Activated B cell treated with CpG ODN at 0.5 μM for 24 hours (primary cell): Measurements from ENCODE around the gene POLR3H. TPM values are rescaled to one million over a fixed set of nuclear protein-coding genes. Genes with fewer than 3 reads are reported as not detected.

Experiments
- ATAC-seq: fragments of 200-7000 bp; cut with Tn5 transposase; one replicate; pipeline ENCODE4 v1.10.0; 2021; ENCODE audit warnings: low read depth, mild to moderate bottlenecking, moderate library complexity
- CTCF ChIA-PET: fragments of 350-600 bp; sonication (Branson Sonifier 250); formaldehyde crosslinking; loops from one replicate; lab custom pipeline; 2021; ENCODE audit warnings: antibody characterized with exemption; lab: Charles Lee
- POLR2A ChIA-PET: fragments of 350-600 bp; sonication (Branson Sonifier 250); formaldehyde crosslinking; loops from one replicate; lab custom pipeline; 2021; ENCODE audit warnings: antibody characterized with exemption; lab: Charles Lee
- DNase-seq: peaks from one replicate; pipeline ENCODE4 v3.0.0; 2022
- H3K27ac Mint-ChIP-seq: one replicate; pipeline ENCODE4 v1.8.0; 2020; ENCODE audit warnings: mixed read lengths
- H3K27me3 Mint-ChIP-seq: one replicate; pipeline ENCODE4 v1.8.0; 2021; ENCODE audit warnings: mixed read lengths
- H3K36me3 Mint-ChIP-seq: one replicate; pipeline ENCODE4 v1.8.0; 2021; ENCODE audit warnings: low read depth, mixed read lengths
- H3K4me1 Mint-ChIP-seq: one replicate; pipeline ENCODE4 v1.8.0; 2021; ENCODE audit warnings: mixed read lengths
- H3K4me3 Mint-ChIP-seq: one replicate; pipeline ENCODE4 v1.8.0; 2020; ENCODE audit warnings: mild to moderate bottlenecking, mixed read lengths
- H3K9me3 Mint-ChIP-seq: one replicate; pipeline ENCODE4 v1.8.0; 2020; ENCODE audit warnings: mixed read lengths
- CTCF ChIP-seq: fragments of 200-600 bp; IDR thresholded peaks from one replicate; pipeline ENCODE4 v1.8.0; 2022; ENCODE audit warnings: antibody characterized with exemption, mild to moderate bottlenecking
- intact Hi-C: fragments of 100-400 bp; cut with micrococcal nuclease; formaldehyde crosslinking; loops from one replicate; pipeline ENCODE4 v1.15.1; 2024
- total RNA-seq: library from RNA; stranded (reverse); gene quantifications from 2 replicates; pipeline ENCODE4 v1.2.3, GENCODE V29; 2022

The POLR3H gene
- total RNA-seq, 1 donor from 2014 or later, result 43.9 TPM

GRCh38 chr22:41544671-41545476, 604 bp upstream of the POLR3H start:
- no peaks in the 10 kb centered on the region for H3K27me3 Mint-ChIP-seq
- CTCF ChIA-PET, result no interaction called here
- TF ChIP-seq CTCF, result no peak
- peak overlapping the region; percentile 86 for H3K27ac Mint-ChIP-seq
- peaks cover 10% of the 10 kb centered on the region for H3K36me3 Mint-ChIP-seq
- peaks cover 43% of the 10 kb centered on the region for H3K4me1 Mint-ChIP-seq
- no peaks in the 10 kb centered on the region for H3K9me3 Mint-ChIP-seq
- POLR2A ChIA-PET, result interaction anchor here (1.0 to 2.4 kb wide), 7 partner anchors 45 to 244 kb away, joined by 3 to 20 read pairs (median 10); partner anchors contain the start of genes ACO2, DESI1, PHF5A and PMM1
- no peak for ATAC-seq
- H3K4me3 Mint-ChIP-seq, result peak overlapping the region; percentile 96
- DNase-seq, result no peak
- intact Hi-C loops, result loop anchor here (1.0 to 5.0 kb wide), 6 partner anchors 45 to 397 kb away; partner anchors contain the start of genes ACO2, DESI1, RANGAP1 and TEF

DNA sequence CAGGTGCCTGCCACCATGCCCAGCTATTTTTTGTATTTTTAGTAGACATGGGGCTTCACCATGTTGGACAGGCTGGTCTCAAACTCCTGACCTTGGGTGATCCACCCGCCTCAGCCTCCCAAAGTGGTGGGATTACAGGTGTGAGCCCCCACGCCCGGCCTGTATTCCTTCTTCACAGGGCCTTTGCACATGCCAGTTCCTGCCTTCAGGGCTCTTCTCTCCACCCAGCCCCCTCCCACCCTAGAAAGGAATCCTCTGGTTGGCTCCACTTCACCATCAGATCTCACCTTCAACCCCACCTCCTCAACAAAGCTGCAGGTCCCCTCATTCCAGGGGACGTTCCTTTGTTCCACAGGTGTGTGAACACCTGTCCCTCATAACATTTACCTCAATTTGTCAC, 2.0 kb downstream of the POLR3H start:
- Mint-ChIP-seq H3K4me1 (peaks cover 43% of the 10 kb centered on the region), H3K9me3 (no peaks in the 10 kb centered on the region), H3K27me3 (no peaks in the 10 kb centered on the region), H3K36me3 (peaks cover 29% of the 10 kb centered on the region), H3K27ac (peak overlapping the region; percentile 70), H3K4me3 (peak overlapping the region; percentile 96)
- ChIA-PET POLR2A (interaction anchor here (0.6 to 2.4 kb wide), 2 partner anchors 78 to 330 kb away, joined by 5 to 19 read pairs; partner anchors contain the start of genes DESI1 and XRCC6), CTCF (interaction anchor here (2.0 kb wide), 1 partner anchor 10 kb away, joined by 4 read pairs; no protein-coding TSS in a partner anchor)
- TF ChIP-seq CTCF, result no peak
- DNase-seq (no peak), ATAC-seq (no peak)
- intact Hi-C loops, result loop anchor here (5.0 kb wide), 1 partner anchor 400 kb away; no protein-coding TSS in a partner anchor

DNA sequence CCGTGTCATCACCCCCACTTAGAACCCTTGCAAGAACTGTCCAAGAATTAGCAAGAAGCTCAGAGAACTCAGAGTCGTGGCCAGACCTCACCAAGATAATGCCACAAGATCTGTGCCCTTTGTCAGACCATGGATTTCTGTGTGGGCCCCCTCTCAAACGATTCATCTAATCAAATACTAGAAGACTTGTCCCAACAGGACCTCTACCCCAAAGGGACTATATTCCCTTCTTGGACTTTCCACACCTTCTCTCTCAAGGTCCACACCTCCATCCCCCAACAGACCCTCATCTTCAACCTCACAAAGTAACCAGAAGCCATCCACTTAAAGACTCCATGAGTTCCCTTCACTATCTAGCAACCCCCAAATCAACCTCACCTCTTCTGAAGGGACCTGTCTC, 2.8 kb downstream of the POLR3H start:
- no peaks in the 10 kb centered on the region for H3K9me3 Mint-ChIP-seq
- CTCF ChIA-PET, result interaction anchor here (2.0 kb wide), 1 partner anchor 9 kb away, joined by 4 read pairs; no protein-coding TSS in a partner anchor
- peak overlapping the region; percentile 16 for H3K4me3 Mint-ChIP-seq
- peak overlapping the region; percentile 20 for H3K27ac Mint-ChIP-seq
- TF ChIP-seq CTCF, result no peak
- H3K4me1 Mint-ChIP-seq, result peaks cover 43% of the 10 kb centered on the region
- ATAC-seq, result no peak
- intact Hi-C loops, result loop anchor here (5.0 kb wide), 1 partner anchor 401 kb away; no protein-coding TSS in a partner anchor
- no peak for DNase-seq
- POLR2A ChIA-PET, result interaction anchor here (0.6 kb wide), 1 partner anchor 330 kb away, joined by 5 read pairs; no protein-coding TSS in a partner anchor
- peaks cover 33% of the 10 kb centered on the region for H3K36me3 Mint-ChIP-seq
- H3K27me3 Mint-ChIP-seq, result no peaks in the 10 kb centered on the region

- Mint-ChIP-seq H3K9me3 (no peaks in the 10 kb centered on the region), H3K4me3 (no peak overlapping the region), H3K27me3 (no peaks in the 10 kb centered on the region), H3K36me3 (peaks cover 33% of the 10 kb centered on the region), H3K4me1 (peaks cover 40% of the 10 kb centered on the region), H3K27ac (peak overlapping the region; percentile 18)
- TF ChIP-seq CTCF, result no peak
- DNase-seq (no peak), ATAC-seq (no peak)
- intact Hi-C loops, result loop anchor here (5.0 kb wide), 1 partner anchor 402 kb away; no protein-coding TSS in a partner anchor
- ChIA-PET POLR2A (no interaction called here), CTCF (interaction anchor here (1.0 kb wide), 1 partner anchor 22 kb away, joined by 3 read pairs; no protein-coding TSS in a partner anchor)
Observed at GRCh38 chr22:41540365-41540764, 3.9 kb downstream of the POLR3H start.

DNA sequence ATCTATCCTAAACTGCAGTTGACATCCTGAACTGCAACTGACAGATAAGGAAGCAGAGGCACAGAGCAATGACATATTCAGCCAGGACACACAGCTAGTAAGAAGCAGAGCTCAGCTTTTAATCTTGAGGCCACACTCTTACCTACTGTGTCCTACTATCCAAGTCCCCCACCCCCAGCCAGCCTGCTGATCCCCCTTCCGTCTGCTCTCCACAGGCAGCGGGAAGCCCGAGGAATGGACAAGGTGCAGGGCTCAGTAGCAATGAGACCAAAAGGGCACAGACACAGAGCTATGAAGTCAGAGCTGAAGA, 4.3 kb downstream of the POLR3H start:
- H3K4me1 Mint-ChIP-seq, result peaks cover 36% of the 10 kb centered on the region
- TF ChIP-seq CTCF, result no peak
- ChIA-PET POLR2A (no interaction called here), CTCF (no interaction called here)
- no peak for DNase-seq
- peaks cover 37% of the 10 kb centered on the region for H3K36me3 Mint-ChIP-seq
- no peaks in the 10 kb centered on the region for H3K9me3 Mint-ChIP-seq
- H3K4me3 Mint-ChIP-seq, result no peak overlapping the region
- peak overlapping the region; percentile 18 for H3K27ac Mint-ChIP-seq
- intact Hi-C loops, result loop anchor here (5.0 kb wide), 1 partner anchor 402 kb away; no protein-coding TSS in a partner anchor
- ATAC-seq, result no peak
- H3K27me3 Mint-ChIP-seq, result no peaks in the 10 kb centered on the region
